Activated gamma-delta T cell treated with Interleukin-2 at 50 U/mL for 16 hours (primary cell): Measurements from ENCODE around the gene PDS5A.
"Not testable (repeated sequence)": the region's sequence is repeated elsewhere in the genome, so short reads cannot be mapped to it uniquely, and the experiment has no call there.

ENCODE experiments used
- DNase-seq: peaks from one replicate; pipeline ENCODE4 v3.0.0-alpha.2; 2020

PDS5A gene

DNA sequence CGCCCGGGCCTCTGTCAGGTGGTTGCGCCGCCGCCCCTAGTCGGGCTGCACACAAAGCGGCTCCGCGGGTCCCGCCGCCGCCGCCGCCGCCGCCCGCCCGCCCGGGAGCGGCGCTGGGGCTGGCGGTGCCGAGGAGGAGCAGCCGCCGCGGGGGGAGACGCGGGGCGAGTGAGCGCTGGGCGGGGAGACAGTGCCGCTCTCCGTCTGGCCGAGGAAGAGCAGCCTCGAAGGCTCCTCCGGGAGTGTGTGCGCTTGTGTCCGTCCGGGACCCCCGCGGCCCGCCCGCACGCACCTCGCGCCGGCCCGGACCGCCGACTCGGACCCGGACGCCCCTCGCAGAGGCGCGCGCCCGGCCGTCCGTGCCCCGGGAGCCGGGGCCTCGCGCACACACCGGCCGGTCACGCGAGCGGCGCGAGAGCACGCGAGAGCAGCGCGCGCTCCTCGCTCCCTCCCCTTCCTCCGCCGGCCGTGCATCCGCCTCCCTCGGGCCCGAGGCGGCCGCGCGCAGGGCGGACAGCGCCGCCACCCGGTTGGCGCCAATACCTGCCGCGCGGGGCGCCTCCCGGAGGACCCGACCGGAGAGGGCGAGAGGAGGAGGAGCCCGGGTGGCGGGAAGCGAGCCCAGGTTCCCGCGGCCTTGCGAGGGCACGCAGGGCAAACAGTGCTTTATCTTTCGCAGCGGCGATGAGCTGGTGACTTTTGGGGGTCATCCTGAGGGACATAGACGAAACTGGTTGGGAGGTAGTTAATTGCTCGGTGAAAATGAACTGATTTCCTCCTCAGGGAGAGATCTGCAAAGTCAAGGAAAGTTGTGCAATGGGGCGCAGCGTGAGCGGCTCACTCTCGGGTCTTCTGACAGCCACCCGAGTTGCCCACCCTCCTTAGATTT, at the start of gene PDS5A:
Gene PDS5A (minus strand): TSS at position 423 of the 889 bp plus-strand sequence. CDS start 1,334 bp downstream, outside the sequence.
- DNase-seq: peak; percentile 85

DNA sequence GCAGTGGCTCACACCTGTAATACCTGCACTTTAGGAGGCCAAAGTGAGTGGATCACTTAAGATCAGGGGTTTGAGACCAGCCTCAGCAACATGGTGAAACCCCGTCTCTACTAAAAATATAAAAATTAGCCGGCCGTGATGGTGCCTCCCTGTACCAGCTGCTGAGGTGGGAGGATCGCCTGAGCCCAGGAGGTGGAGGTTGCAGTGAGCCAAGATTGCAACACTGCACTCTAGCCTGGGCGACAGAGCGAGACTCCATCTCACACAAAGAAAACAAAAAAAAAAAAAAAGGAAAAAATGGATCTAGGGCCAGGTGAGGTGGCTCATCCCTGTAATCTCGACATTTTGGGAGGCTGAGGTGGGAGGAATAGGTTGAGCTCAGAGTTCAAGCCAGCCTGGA, 46.3 kb upstream of the PDS5A start:
- not testable (repeated sequence) for DNase-seq

GRCh38 chr4:40021116-40021515, 43.4 kb upstream of the PDS5A start:
- not testable (repeated sequence) for DNase-seq

DNA sequence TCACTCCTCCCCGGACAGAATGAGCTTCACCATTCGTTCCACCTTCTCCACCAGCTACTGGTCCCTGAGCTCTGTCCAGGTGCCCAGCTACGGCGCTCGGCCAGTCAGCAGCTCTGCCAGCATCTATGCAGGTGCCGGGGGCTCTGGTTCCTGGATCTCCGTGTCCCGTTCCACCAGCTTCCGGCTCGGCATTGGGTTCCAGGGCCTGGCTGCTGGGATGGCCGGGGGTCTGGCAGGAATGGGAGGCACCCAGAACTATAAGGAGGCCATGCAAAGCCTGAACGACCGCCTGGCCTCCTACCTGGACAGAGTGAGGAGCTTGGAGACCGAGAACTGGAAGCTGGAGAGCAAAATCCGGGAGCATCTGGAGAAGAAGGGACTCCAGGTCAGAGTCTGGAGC, 42.5 kb upstream of the PDS5A start:
- no peak for DNase-seq

GRCh38 chr4:40016007-40016406, 38.3 kb upstream of the PDS5A start:
- no peak for DNase-seq

GRCh38 chr4:40003986-40004385, 26.3 kb upstream of the PDS5A start:
- DNase-seq: no peak

DNA sequence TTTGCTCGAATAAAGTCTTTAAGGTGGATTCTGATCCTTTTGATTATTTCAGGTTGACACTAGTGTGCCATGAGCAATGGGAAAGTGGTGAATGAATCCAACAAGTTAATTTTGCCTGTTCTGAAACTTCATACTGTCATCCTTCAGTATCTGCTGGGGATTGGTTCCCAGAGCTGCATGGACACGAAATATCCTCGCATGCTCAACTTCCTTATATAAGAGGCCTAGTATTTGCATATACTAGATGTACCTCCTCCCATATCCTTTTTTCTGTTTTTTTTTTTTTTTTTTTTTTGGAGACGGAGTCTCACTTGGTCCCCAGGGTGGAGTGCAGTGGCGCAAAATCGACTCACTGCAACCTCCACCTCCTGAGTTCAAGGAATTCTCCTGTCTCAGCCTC, 23.0 kb upstream of the PDS5A start:
- DNase-seq: no peak

DNA sequence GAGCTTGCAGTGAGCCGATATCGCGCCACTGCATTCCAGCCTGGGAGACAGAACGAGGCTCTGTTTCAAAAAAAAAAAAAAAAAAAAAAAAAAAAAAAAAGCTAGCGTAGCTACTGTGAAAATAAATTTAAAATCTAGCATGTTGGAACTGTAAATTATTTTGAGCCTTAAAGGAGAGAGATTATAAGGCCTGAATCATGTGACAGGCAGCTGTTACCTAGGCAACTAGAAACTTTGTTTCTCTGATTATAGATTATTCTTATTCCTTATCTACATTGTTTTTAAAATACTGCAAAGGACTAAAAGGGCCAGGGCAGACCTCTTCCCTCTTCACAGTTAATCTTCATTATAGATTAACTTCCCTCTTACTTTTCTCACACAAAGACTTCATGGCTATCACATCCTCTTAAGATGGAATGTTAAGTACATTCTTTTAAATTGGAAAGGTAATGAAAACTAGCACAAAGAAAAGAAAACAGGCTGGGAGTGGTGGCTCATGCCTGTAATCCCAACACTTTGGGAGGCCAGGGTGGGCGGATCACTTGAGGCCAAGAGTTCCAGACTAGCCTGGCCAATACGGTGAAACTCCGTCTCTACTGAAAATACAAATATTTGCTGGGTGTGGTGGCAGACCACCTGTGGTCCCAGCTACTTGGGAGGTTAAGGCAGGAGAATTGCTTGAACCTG, 21.1 kb upstream of the PDS5A start:
- DNase-seq: no peak

DNA sequence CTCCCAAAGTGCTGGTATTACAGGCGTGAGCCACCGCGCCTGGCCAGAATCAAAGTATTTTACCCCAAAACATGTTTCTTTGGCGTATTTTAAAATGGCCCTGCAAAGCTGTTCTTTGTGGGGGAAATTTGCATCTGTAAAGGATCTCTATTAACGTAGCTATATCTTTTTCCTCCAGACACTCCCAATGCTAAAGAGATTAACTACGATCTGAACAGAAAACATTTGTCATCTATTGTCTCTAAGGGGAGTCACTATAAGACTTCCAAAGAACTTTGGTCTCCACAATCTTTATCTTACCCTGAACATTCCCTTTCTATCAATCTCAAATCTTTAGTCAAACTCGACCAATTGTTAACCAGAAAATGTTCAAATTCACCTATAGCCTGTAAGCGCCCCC, 19.1 kb upstream of the PDS5A start:
- no peak for DNase-seq

- DNase-seq: no peak
Measured at GRCh38 chr4:39994406-39994805, 16.7 kb upstream of the PDS5A start.

DNA sequence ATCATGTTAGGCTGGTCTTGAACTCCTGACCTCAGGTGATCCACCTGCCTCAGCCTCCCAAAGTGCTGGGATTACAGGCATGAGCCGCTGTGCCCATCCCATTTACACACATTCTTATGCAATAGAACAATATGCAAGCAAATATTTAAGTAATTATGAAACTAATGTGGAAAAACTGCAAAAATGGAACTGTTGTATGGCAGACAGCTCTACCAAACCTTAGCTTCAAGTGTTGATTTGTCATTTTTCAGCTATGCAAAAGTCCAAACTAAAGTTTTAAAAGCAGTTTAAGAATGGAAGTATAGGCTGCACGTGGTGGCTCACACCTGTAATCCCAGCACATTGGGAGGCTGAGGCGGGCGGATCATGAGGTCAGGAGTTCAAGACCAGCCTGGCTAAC, 11.7 kb upstream of the PDS5A start:
- DNase-seq: not testable (repeated sequence)

- no peak for DNase-seq
Measured at GRCh38 chr4:39987485-39987884, 9.8 kb upstream of the PDS5A start.

DNA sequence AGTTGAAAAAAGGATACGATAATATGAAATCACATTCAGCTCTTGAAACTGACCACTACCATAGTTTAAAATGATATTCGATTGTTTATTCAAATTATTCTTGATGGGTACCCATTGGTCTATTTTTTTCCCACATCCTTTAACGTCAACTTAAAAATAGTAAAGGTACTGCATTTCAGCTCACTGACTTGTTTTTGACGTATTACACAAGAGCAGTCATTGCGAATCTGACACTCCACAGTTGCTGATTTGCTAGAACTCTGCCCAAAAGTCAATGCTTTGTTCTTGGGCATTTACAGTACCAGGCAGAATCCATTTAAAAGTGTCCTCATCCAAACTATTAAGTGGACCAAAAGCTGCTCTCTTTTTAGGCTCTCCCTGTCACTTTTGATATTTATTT, 1.2 kb upstream of the PDS5A start:
- DNase-seq: no peak

DNA sequence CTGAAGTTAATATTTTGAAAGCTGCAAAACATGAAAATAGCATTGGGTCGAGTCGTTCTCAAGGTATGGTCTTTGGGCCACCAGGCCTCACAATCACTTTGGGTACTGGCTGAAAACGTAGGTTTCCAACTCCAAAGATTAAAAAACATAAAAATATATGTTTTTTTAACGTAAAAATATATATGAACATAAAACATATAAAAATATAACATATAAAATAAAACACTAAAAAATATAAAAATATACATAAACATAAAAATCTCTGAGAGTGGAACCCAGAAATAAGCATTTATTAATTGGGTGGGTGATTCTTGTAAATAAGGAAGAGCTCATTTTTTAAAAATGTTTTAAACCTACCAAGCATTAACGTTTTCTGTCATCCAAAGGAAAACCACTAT, 666 bp upstream of the PDS5A start:
- no peak for DNase-seq

DNA sequence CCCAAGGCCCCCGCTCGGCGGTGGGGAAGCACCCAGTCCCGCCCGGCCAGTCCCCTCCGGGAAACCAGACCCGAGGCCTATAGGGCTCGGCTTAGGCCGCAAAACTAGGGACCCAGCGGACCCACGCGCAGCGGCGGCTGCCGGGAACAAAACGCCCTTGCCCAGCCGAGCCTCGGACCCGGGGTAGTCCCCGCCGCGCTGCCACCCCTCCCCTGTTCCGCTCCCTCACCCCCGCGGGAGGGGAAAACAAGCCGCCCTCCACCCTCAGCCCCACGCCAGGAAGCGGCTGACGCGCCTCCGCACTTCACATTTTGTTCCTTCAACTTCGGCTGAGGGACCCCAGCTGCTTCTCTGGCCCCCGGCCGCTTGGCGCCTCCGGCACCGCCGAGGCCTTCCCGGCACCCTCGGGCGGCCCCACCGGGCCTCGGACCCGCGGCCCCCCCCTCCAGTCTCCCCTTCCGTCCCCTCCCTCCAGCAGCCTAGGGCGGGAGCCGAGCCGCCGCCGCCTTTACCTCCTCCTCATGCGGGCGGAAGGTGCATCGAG, 694 bp downstream of the PDS5A start:
- DNase-seq: peak; percentile 36

DNA sequence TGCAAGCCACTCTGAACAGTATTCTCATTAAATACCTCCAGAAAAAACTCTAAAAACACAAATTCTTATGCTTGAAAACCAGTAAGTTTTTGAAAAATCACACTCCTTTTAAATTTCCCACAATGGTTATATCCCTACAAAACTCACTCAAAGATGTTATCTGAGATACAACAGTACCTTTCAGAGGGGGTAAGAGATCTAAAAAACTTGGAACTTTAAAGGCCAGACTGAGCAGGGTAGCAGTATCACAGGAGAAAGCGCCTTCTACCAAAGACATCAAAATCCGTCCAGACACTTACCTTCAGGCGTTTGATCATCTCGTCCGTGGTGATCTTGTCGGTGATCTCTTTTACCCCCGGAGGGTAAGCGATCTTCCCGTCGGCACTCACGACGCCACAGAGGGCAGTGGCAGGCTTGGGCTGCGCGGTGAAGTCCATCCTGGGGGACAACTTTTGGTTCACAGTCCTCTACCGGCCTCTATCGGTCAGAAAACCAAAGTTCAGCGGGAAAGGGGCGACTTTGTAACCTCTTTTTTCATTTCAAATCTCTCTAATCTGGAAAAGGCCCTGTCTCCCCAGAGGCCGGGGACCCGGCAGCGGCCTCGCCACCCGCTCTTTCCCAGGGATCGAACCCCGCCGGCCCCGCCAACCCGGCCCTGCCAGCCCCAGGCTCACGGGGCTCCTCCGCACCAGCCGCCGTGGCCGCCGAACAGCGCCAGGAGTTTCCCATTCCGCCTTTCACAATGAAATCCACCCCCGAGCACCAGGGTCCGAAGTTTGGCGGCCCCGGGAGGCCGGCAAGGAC, 1.4 kb downstream of the PDS5A start:
- peak; percentile 62 for DNase-seq

GRCh38 chr4:39975488-39976089, 2.1 kb downstream of the PDS5A start:
- no peak for DNase-seq

- DNase-seq: not testable (repeated sequence)
Measured at GRCh38 chr4:39973052-39973451, 4.7 kb downstream of the PDS5A start.

- DNase-seq: no peak
Measured at GRCh38 chr4:39970671-39971640, 6.8 kb downstream of the PDS5A start.

- DNase-seq: no peak
Measured at GRCh38 chr4:39963656-39964055, 14.1 kb downstream of the PDS5A start.

DNA sequence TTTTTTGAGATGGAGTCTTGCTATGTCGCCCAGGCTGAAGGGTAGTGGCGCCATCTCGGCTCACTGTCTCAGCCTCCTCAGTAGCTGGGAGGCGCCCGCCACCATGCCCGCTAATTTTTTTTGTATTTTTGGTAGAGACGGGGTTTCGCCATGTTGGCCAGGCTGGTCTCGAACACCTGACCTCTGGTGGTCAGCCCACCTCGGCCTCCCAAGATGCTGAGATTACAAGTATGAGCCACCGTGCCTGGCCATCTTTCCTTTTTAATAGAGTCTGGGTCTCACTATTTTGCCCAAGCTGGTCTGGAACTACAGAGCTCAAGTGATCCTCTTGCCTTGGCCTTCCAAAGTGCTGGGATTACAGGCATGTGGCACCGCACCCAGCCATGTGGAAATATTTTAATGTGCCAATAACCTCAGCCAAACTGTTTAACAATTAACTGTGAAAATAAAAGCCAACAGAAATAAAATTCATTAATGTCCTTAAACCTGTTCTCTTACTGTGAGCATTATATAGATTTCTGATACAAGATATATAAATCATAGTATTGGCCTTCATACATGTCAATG, 16.3 kb downstream of the PDS5A start:
- DNase-seq: no peak
